Inferior parietal cortex (tissue), 1 donor: Measurements from ENCODE around the gene RASL11A.
"Not testable (repeated sequence)": the region's sequence is repeated elsewhere in the genome, so short reads cannot be mapped to it uniquely, and the experiment has no call there.

Source experiments
- DNase-seq: peaks from one replicate; pipeline ENCODE4 v3.0.0-alpha.2; 2016; ENCODE audit errors: extremely low spot score

The RASL11A gene

DNA sequence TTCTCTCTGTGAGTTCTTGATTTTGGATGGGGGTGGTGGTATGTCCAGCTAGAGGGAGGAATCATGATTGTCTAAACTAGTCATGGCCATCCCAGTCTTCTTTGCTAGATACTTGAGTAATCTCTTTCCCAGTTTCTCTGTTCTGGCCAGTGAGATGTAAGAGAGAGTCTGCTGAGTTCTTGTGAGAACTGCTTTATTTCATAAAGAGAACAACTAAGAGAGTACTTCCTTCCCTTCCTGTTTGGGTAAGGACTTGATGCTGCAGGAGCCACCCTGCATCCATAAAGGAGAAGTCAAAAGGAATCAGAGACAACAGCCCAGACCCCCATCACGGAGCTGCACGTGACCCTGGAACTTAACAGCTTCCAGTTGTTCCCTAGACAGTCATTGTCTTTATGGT, 3.0 kb upstream of the RASL11A start:
- DNase-seq = no peak

DNA sequence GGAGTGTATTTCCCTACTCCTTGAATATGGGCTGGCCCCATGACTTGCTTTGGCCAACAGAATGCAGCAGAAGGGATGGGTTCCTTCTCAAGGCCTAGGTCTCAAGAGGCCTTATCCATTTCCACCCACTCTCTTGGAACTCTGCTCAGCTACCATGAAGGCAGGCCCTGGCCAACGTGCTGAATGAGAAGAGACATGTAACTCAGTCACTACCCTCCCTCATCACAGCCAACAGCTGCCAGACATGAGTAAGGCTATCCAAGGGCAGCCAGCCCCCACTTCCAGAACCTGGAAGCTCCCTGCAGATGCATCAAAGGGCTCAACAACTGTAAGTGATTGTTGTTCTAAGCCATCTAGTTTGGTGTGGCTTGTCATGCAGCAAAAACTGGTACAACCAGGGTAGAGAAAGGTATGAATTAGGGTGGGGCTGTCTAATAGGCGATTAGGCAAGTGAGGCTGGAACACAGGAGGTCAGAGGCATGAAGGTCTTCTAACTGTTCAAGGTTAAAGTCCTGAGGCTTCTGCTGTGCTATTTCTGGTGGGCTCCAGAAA, 1.4 kb upstream of the RASL11A start:
- no peak for DNase-seq

DNA sequence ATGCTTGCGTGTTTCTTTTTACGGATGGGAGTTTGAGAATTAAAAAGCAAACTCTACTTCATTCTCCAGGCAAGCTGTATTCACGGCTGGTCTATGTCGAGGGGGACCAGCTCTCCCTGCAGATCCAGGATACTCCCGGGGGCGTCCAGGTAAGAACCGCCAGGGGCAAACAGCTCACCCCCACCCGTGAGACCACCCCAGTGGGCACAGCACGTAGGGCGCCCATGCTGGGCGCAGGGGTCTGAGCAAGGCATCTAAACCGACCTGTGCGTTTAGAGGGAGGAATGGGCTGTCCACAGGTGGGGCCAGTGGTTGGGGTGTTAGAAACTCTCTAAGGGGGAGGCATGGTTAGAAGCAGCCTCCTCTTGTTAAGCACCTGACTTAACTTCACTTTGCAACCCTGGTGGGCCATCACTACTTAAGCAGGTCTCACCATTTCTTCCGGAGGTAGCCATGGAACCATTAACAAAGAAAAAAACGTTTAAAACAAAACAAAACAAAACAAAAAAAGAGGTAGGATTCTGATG, 1.0 kb downstream of the RASL11A start:
- DNase-seq = no peak

DNA sequence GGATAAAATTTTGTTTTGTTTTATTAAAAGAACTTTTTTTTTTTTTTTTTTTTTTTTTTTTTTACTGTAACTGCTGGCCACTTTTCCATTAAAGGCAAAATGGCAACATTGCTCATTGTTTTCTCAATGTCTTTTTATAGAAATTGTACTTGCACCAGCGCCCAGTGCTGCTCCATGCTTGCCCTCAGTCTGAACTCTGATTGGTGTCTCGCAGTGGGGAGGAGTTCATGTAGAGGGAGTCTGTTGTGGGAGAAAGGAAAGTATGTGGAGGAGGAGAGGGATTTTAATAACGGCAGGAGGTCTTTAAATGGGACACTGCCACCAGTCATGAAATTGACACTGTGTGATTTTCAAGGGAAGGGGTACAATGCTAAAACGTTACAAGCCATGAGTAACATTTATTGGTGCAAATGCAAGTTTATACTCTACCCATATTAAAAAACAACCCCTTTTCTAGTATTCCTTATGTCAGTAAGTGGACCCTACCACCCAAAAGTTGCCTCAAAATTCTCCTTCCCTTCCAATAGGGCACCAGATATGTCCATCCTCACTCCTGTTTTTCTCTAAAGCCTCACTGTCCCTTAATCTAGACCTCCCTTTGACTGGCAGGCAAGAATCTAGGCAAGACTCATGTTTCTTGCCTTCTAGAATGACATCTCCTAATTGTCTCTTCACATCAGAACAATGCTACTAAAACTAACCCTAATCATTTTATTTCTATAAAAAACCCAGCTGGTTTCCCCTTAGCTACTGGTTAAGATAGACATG, 3.2 kb downstream of the RASL11A start:
- DNase-seq = no peak

DNA sequence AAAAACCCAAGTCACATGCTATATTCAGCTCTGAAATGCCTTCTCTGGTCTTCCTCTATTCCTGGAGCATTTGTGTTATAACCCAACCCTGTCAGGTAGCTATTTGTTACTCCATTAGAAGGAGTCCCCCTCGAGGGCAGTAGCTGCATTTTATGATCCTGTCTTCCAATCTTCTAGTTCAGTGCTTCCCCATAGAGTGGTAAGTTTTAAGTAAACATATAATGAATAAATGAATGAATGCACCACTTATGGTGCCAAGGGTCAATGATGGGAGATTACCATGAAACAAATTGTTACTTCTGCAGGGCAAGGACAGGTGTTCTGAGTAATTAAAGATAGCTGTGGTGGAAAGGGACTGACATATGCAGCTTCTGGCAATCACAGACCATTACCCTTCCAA, 4.0 kb downstream of the RASL11A start:
- DNase-seq = no peak

DNA sequence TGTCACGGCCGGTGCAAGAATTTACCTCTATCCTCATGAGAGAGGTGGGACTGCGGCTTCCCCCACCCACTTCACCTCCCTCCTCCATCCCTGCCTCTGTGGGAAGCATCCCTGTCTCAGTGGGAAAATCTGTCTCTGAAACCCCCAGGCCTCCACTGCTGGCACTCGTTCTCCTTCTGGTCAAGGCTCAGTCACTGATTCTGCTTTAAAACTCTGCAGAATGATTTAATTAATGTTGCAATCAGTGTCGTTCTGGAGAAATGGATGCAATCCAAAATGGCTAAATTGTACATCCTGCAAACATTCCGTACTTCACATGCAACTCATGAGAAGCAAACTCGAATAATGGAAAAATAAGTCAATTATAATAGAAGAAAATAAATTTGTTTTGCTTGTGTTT, 5.6 kb downstream of the RASL11A start:
- no peak for DNase-seq

DNA sequence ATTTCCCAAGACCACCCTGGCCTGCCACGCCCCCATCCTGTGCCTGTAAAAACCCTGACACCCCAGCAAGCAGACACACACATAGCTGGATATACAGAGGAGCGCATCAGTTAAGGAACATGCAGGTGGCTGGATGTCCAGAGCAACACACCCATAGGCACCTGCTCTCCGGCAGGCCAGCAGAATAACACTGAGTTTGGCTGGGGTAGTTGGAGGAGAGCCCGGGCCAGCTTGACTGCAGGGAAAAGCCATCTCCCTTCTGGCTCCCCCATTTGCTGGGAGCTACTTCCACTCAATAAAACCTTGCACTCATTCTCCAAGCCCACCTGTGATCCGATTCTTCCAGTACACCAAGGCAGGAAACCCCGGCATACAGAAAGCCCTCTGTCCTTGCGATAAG, 8.9 kb downstream of the RASL11A start:
- DNase-seq = no peak

DNA sequence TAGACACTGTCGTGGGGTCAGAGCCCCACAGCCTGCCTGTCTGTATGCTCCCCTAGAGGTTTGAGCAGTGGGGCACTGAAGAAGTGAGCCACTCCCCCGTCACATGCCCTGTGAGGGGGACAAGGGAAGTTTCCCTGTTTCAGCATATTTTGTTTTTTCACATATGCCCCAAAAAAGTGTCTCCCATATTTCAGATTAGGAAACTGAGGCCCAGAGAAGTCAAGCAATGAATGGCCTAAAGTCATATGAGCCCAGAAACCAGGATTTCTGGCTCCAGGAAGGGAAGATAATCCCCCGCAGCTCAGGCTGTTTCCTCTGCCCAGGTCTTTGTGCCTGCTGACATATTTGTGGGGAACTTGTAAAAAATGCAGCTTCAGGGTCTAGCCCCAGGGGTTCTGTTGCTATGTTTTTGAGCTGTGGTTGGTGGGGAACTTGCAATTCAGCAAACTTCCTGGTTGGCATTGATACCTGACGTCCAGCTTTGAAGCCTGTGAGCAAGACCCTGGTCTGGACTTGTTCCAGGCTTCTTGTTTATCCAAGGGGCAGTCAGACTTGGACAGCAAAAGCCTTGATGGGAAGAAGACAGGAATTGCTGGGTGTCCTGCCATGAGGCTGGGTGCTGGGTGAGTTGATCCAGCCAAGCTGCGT, 9.5 kb downstream of the RASL11A start:
- DNase-seq = no peak

DNA sequence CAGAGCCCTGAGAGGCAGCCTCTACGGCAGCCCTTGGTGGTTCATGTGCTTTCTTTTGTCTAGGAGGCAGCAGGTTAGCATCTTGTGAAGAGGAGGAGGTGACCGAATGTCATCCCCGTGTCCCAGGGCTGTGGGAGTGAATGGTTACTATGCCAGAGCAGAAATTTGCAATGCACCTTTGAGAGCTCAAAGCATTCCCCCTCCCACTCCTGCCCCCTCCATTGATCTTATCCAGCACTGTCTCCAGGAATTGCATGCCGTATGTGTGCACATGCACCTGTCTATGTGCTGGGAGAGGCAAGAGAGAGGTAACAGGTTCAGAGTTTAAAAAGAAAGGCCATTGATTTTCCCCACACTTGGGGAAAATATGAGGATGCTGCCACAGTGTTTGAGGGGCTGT, 10.2 kb downstream of the RASL11A start:
- DNase-seq = no peak

DNA sequence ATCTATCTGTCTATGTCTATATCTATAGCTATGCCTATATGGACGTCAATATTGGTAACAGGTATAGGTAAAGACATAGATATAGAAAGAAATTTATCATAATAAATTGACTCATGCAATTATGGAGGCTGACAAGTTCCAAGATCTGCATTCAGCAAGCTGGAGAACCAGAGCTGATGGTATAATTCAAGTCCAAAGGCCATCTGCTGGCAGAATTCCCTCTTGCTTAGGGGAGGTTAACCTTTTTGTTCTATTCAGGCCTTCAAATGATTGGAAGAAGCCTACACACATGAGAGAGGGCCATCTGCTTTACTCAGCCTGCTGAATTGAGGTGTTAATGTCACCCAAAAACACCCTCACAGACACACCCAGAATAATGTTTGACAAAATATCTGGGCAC, 10.8 kb downstream of the RASL11A start:
- no peak for DNase-seq

DNA sequence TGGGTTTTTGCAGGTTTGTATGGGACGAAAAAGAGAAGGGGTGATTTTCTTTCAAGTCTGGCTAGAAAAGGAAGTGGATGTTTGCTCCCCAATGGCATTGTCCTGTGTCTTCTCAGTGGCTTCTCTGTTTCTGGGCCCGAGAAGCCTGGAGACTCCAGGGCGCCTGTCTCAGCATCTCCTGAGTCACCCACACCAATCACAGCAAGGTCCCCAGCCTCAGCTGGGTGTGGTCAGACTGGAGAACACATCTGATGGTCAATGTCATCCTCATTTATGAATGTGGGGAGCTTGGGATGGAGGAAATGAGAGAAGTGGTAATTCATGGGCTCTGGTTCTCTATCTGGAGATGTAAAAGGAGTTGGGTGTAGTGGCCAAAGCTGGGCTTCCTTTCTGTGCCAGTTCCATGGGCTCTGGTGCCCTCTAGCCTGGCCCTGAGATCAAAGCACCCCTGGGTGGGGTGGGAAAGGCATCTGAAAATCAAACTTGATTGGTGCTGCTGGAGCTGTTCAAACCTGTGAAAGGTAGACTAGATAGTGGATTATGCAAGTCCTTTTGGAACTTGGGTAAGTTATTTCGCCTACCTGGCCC, 13.4 kb downstream of the RASL11A start:
- DNase-seq = no peak

DNA sequence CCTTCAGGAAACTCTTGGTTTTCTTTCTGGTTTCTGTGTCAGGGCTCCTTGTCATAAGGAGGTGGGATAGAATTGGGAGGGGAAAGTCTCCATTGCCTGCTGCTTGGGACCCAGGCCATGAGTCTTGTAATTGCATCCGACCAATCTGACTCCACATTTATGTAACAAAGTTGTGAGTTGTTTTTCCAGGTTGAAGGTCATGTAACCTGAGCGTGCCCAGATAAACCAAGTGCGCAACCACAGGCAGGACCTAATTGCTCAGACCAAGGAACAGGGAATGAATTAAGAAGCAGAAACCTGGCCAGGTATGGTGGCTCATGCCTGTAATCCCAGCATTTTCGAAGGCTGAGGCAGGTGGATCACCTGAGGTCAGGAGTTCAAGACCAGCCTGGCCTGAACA, 17.8 kb downstream of the RASL11A start:
- DNase-seq = no peak

DNA sequence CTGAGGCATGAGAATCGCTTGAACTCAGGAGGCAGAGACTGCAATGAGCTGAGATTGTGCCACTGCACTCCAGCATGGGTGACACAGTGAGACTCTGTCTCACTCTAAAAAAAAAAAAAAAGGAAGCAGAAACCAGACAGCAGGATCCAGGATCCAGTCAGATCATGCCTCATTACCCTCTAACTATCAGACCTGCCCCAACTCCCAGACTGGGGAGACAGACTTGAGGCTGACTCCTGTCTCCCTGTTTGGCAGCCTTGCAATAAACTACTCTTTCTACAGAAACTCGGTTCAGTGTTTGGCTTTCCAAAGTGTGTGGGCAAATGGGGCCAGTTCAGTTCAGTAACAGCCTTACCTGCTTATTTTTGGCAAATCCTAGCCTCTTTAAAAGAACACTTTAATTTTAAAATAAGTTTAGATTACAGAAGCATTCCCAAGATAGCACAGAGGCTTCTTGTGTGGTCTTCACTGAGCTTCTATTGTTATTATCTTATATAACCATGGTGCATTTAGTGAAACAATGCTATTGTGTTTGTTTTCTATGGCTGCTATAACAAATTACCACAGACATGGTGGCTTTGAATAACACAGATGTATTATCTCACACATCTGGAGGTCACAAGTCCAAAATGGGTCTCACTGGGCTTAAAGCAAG, 18.5 kb downstream of the RASL11A start:
- peak; percentile 58 for DNase-seq

DNA sequence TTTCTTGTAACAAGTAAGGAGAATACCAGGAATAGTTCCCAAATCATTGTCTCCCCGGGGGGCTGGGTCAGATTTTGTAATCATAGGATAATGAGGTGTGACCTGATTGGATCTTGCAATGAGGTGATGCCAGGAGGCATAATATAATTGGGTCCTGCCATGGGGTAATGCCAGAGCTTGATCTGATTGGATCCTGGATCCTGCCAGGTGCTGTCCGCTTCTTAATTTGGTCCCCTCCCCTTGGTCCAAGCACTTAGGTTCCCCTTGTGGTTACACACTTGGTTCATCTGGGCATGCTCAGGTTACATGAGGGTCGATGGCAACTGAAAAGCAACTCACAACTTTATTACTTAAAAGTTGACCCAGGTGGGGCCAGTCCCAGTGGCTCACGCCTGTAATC, 20.1 kb downstream of the RASL11A start:
- DNase-seq = no peak

DNA sequence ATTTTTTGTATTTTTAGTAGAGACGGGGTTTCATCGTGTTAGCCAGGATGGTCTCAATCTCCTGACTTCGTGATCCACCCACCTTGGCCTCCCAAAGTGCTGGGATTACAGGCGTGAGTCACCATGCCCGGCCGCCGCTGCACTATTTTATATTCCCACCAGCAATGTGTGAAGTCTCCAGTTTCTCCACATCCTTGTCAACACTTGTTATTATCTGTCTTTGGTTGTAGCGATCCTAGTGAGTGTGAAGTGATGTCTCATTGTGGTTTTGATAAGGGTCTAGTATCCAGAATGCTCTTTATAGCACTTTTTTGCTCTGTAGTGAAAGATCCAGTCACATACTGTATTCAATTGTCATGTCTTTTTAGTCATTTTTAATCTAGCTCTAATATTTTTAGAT, 21.3 kb downstream of the RASL11A start:
- DNase-seq = not testable (repeated sequence)

DNA sequence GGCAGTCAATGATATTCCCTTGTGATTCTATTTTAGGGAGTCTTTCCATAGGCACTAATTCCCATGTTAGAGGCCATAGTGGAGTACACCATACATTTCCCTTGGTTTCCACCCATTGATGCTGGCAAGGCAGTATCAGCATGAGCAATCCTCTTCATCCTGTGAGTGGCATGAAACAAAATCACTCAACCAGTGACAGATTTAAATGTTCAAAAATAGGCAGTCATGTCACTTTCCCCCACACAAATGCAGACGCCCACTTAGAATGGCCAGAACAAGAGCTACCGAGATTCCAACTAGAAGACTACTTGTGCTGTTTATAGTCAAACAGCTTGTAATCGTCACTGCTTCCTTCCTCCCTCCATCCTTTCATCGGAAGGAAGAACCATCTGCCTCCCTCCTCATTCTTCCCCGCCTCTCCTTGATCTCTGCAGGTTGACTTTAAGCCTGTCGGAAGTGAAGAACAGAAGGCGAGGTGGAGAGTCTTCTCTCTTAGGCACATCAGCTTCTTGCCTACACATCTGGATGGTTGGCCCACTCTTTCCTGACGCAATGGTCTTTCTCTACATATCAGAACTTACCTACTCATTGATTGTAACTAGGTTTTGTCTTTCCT, 22.6 kb downstream of the RASL11A start:
- DNase-seq = peak; percentile 33

DNA sequence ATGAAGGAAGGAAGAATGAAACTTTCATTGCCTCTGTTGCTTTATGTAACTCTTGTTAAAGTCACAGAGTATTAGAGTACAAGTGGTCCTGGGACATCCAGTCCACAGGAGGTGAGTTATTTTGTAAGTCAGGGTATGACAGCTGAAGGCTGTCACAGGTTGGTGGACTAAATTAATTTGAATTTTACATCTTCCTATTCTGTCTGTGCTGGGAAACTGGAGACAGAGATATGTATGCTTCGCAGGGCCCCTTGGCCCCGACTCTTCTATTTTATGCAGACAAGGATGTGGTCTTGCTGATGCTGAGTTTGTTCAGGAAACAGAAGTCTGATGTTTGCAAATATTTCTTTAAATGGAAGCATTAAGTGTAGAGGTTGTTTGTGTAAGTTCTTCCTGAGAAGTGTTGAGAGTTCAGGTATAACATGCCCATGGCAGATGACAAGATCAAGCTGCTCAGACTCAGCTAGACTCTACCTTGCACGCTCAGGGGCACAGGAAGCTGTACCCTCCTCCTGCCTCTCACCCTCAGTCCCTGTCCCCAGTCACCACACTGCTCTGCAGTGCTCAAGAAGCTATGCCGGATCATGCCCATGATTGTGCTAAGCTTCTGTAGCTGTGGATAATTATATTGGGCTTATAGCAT, 23.4 kb downstream of the RASL11A start:
- no peak for DNase-seq

DNA sequence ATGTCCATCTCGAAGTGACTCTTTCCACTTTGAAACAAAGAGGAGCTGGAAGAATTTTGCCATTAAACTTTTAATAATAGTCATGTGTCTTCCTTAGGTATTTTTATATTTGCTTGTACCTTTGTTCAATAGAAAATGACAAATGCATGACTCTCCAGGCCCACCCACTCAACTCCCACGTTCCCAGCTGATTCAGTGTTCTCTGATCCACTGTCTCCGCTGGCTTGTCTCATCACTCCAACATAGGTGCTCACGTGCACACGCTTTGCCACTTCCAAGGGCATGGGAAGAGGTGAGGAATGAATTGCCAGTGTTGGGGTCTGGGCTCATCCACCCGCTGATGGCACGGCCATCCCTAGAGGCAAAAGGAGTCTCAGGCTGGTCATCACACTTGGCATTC, 24.5 kb downstream of the RASL11A start:
- no peak for DNase-seq

DNA sequence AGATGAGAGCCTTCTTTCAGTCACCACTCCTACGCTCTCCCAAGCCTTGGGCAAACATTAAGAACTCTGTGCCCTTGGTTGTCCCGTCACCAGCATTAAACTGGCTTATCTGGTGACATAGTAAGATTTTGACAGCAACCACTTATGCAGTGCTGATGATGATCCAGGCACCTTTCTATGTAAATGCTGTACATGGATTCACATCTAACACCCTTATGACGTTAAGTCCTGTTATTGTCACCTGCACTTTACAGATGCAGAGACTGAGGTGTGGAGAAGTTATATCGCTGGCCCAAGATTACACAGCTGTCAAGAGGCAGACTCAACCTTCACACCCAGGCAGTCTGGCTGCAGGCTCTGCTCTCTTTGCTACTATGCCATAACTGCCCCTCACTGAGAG, 25.0 kb downstream of the RASL11A start:
- no peak for DNase-seq

DNA sequence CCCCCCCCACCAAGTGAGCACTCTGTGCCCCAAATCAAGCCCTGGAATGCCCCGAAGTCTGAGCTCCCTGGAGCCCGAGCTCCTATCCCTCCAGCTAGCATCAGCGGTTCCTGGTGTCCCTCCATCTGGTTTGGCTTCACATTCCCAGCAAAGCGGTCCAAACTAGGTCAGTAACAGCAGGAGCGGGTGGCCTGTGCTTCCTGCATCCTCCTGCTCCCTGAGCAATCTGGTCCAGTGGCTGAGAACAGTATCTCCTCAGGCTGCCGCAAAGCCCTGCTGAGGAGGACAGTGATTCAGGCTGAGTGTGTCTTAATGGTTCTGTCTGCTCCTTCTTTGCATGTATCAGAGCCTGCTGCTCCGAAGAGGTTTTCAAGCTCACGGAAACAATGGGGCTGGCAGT, 25.9 kb downstream of the RASL11A start:
- no peak for DNase-seq

DNA sequence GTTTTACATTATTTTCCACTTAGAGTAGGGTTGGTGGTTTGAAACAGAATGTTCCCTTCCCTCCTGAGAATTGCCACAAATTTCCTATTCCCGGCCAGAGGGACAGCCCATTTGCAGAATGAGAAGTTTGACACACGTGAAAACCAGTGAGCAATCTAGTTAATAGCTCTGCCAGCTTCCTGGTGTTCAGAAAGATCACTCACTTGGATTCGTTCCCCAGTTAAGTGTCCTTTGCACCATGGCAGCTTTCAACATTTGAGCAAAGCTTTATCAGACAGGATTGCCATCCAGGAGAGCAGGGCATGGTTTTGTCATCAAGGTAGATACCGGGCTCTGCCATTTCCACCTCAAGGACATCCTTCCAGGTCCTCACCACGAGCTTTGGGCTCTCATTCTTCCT, 28.2 kb downstream of the RASL11A start:
- DNase-seq = no peak
